GM04504 (cell line): Measurements from ENCODE around the gene ELMOD3.
"Not testable (repeated sequence)": the region's sequence is repeated elsewhere in the genome, so short reads cannot be mapped to it uniquely, and the experiment has no call there.

Experiments
- DNase-seq: peaks from one replicate; pipeline ENCODE4 v3.0.0-alpha.2; 2012; ENCODE audit warnings: low read depth

The ELMOD3 gene

GRCh38 chr2:85376291-85377065 is 21.9 kb downstream of the ELMOD3 start:
- no peak for DNase-seq

GRCh38 chr2:85377083-85377482 is 22.5 kb downstream of the ELMOD3 start:
- DNase-seq: no peak

GRCh38 chr2:85378257-85378656 is 23.7 kb downstream of the ELMOD3 start:
- DNase-seq: no peak

GRCh38 chr2:85380048-85380447 is 25.5 kb downstream of the ELMOD3 start:
- DNase-seq: no peak

- DNase-seq: not testable (repeated sequence)
Measured at GRCh38 chr2:85383151-85383550, 28.6 kb downstream of the ELMOD3 start.

GRCh38 chr2:85383850-85384249 is 29.3 kb downstream of the ELMOD3 start:
- no peak for DNase-seq

- no peak for DNase-seq
Measured at GRCh38 chr2:85385746-85386145, 31.2 kb downstream of the ELMOD3 start.

GRCh38 chr2:85387754-85388153 is 33.2 kb downstream of the ELMOD3 start:
- DNase-seq: no peak

GRCh38 chr2:85388878-85389538 is 34.4 kb downstream of the ELMOD3 start:
- DNase-seq: no peak

- DNase-seq: no peak
Measured at GRCh38 chr2:85390941-85391669, 36.5 kb downstream of the ELMOD3 start.

- DNase-seq: no peak
Measured at GRCh38 chr2:85393836-85394235, 39.3 kb downstream of the ELMOD3 start.

GRCh38 chr2:85394261-85394681 is 39.7 kb downstream of the ELMOD3 start:
- DNase-seq: no peak

- no peak for DNase-seq
Measured at GRCh38 chr2:85394976-85395375, 40.4 kb downstream of the ELMOD3 start.

- DNase-seq: no peak
Measured at GRCh38 chr2:85395912-85396475, 41.4 kb downstream of the ELMOD3 start.

GRCh38 chr2:85396531-85397470 is 42.2 kb downstream of the ELMOD3 start:
- DNase-seq: no peak

- DNase-seq: no peak
Measured at GRCh38 chr2:85397925-85398331, 43.4 kb downstream of the ELMOD3 start.

- DNase-seq: no peak
Measured at GRCh38 chr2:85398426-85399182, 44.0 kb downstream of the ELMOD3 start.

- DNase-seq: no peak
Measured at GRCh38 chr2:85399183-85399455, 44.5 kb downstream of the ELMOD3 start.

- DNase-seq: no peak
Measured at GRCh38 chr2:85400023-85400422, 45.5 kb downstream of the ELMOD3 start.

- no peak for DNase-seq
Measured at GRCh38 chr2:85400541-85401463, 46.2 kb downstream of the ELMOD3 start.
